Astrocyte (in vitro differentiated cells and primary cell): Measurements from ENCODE around the gene SMARCA4. TPM values are rescaled to one million over a fixed set of nuclear protein-coding genes. Genes with fewer than 3 reads are reported as not detected.

Experiments
- DNase-seq: peaks from one replicate; pipeline ENCODE4 v3.0.0-alpha.2; 2010; ENCODE audit warnings: low read depth
- FAIRE-seq: peaks from 2 replicates; lab custom pipeline; 2011; peaks lifted over from hg19 to GRCh38; lab: Jason Lieb, UNC
- H2AFZ ChIP-seq: 2 replicates; pipeline ENCODE4 v1.6.0; 2012; ENCODE audit warnings: low read depth, low read length, inconsistent platforms
- H3K27ac ChIP-seq: 2 replicates; pipeline ENCODE4 v1.5.1; 2011; ENCODE audit warnings: low read depth, low read length, inconsistent platforms
- H3K27me3 ChIP-seq: 2 replicates; pipeline ENCODE4 v1.6.0; 2011; ENCODE audit warnings: low read length, inconsistent platforms; ENCODE audit not compliant: insufficient read depth
- H3K36me3 ChIP-seq: 2 replicates; pipeline ENCODE4 v1.5.1; 2011; ENCODE audit warnings: low read length, inconsistent platforms; ENCODE audit not compliant: insufficient read depth
- H3K4me1 ChIP-seq: 2 replicates; pipeline ENCODE4 v1.5.1; 2011; ENCODE audit warnings: low read length, inconsistent platforms; ENCODE audit not compliant: insufficient read depth
- H3K4me2 ChIP-seq: 2 replicates; pipeline ENCODE4 v1.6.0; 2012; ENCODE audit warnings: low read length, inconsistent platforms
- H3K4me3 ChIP-seq: 2 replicates; pipeline ENCODE4 v1.5.1; 2011; ENCODE audit warnings: low read depth, mild to moderate bottlenecking, low read length, inconsistent platforms; ENCODE audit not compliant: insufficient read depth
- H3K79me2 ChIP-seq: 2 replicates; pipeline ENCODE4 v1.6.0; 2012; ENCODE audit warnings: mild to moderate bottlenecking, low read length, inconsistent platforms; ENCODE audit not compliant: insufficient read depth
- H3K9ac ChIP-seq: 2 replicates; pipeline ENCODE4 v1.6.0; 2012; ENCODE audit warnings: mild to moderate bottlenecking, low read length, inconsistent platforms
- H3K9me3 ChIP-seq: 2 replicates; pipeline ENCODE4 v1.5.1; 2012; ENCODE audit warnings: low read depth, mild to moderate bottlenecking, low read length, inconsistent platforms; ENCODE audit not compliant: insufficient read depth
- H4K20me1 ChIP-seq: 2 replicates; pipeline ENCODE4 v1.6.0; 2012; ENCODE audit warnings: low read length, inconsistent platforms; ENCODE audit not compliant: insufficient read depth
- H3K27ac Mint-ChIP-seq: one replicate; pipeline ENCODE4 v1.8.0; 2021; ENCODE audit warnings: mild to moderate bottlenecking, mixed read lengths; ENCODE audit not compliant: unreplicated experiment
- H3K27me3 Mint-ChIP-seq: one replicate; pipeline ENCODE4 v1.8.0; 2021; ENCODE audit warnings: low read depth, mixed read lengths; ENCODE audit not compliant: unreplicated experiment
- H3K36me3 Mint-ChIP-seq: one replicate; pipeline ENCODE4 v1.8.0; 2021; ENCODE audit warnings: low read depth, mixed read lengths; ENCODE audit not compliant: unreplicated experiment
- H3K4me1 Mint-ChIP-seq: one replicate; pipeline ENCODE4 v1.8.0; 2021; ENCODE audit warnings: low read depth, mixed read lengths; ENCODE audit not compliant: unreplicated experiment
- H3K4me3 Mint-ChIP-seq: one replicate; pipeline ENCODE4 v1.8.0; 2021; ENCODE audit warnings: mild to moderate bottlenecking, moderate library complexity, mixed read lengths; ENCODE audit not compliant: unreplicated experiment
- H3K9me3 Mint-ChIP-seq: one replicate; pipeline ENCODE4 v1.8.0; 2021; ENCODE audit warnings: mild to moderate bottlenecking, mixed read lengths; ENCODE audit not compliant: unreplicated experiment
- CTCF ChIP-seq: IDR thresholded peaks from 2 replicates; pipeline ENCODE4 v1.5.1; 2011; ENCODE audit warnings: low read depth, mild to moderate bottlenecking, inconsistent platforms, low read length, moderate library complexity; ENCODE audit not compliant: insufficient read depth
- EZH2 ChIP-seq: IDR thresholded peaks from 2 replicates; pipeline ENCODE4 v1.6.1; 2012; ENCODE audit warnings: mild to moderate bottlenecking, low read length, inconsistent platforms; ENCODE audit not compliant: insufficient read depth
- total RNA-seq: library from RNA; stranded (reverse); gene quantifications from 2 replicates; pipeline ENCODE4 v1.2.1, GENCODE V29; 2021

Gene SMARCA4
- total RNA-seq, 1 donor from 2014 or later: 159 TPM

GRCh38 chr19:10922638-10923014 is 38.2 kb upstream of the SMARCA4 start:
- no peak for FAIRE-seq
- H3K79me2 ChIP-seq: peaks cover 14% of the 10 kb centered on the region
- H3K36me3 Mint-ChIP-seq: peaks cover 4% of the 10 kb centered on the region
- H3K9me3 ChIP-seq: no peaks in the 10 kb centered on the region
- no peak for DNase-seq
- peaks cover 13% of the 10 kb centered on the region for H3K36me3 ChIP-seq
- no peaks in the 10 kb centered on the region for H3K27me3 Mint-ChIP-seq
- H3K4me1 ChIP-seq: peaks cover 4% of the 10 kb centered on the region
- H3K9ac ChIP-seq: no peak overlapping the region
- H3K27ac ChIP-seq: no peak overlapping the region
- H3K27me3 ChIP-seq: no peaks in the 10 kb centered on the region
- no peak overlapping the region for H3K4me3 ChIP-seq
- H3K4me1 Mint-ChIP-seq: peaks cover 8% of the 10 kb centered on the region
- no peak for TF ChIP-seq CTCF
- TF ChIP-seq EZH2: no peak
- H3K4me2 ChIP-seq: no peak overlapping the region
- no peak overlapping the region for H3K27ac Mint-ChIP-seq
- H3K9me3 Mint-ChIP-seq: no peaks in the 10 kb centered on the region
- peaks cover 28% of the 10 kb centered on the region for H4K20me1 ChIP-seq
- no peak overlapping the region for H2AFZ ChIP-seq
- no peak overlapping the region for H3K4me3 Mint-ChIP-seq

- Mint-ChIP-seq H3K4me1 (peaks cover 8% of the 10 kb centered on the region), H3K36me3 (peaks cover 4% of the 10 kb centered on the region), H3K9me3 (no peaks in the 10 kb centered on the region), H3K27ac (no peak overlapping the region), H3K4me3 (no peak overlapping the region), H3K27me3 (no peaks in the 10 kb centered on the region)
- Histone ChIP-seq H3K36me3 (peaks cover 13% of the 10 kb centered on the region), H3K27ac (no peak overlapping the region), H3K79me2 (peaks cover 22% of the 10 kb centered on the region), H3K27me3 (no peaks in the 10 kb centered on the region), H3K9ac (no peak overlapping the region), H3K4me3 (no peak overlapping the region), H2AFZ (no peak overlapping the region), H3K9me3 (no peaks in the 10 kb centered on the region), H4K20me1 (peaks cover 28% of the 10 kb centered on the region), H3K4me1 (peaks cover 8% of the 10 kb centered on the region), H3K4me2 (no peak overlapping the region)
- DNase-seq (no peak), FAIRE-seq (no peak)
- TF ChIP-seq EZH2 (no peak), CTCF (no peak)
These were observed 37.3 kb upstream of the SMARCA4 start for GRCh38 chr19:10923260-10924112.

GRCh38 chr19:10924597-10924996 is 36.2 kb upstream of the SMARCA4 start:
- Histone ChIP-seq H3K36me3 (peaks cover 6% of the 10 kb centered on the region), H3K4me2 (no peak overlapping the region), H3K27ac (no peak overlapping the region), H3K27me3 (no peaks in the 10 kb centered on the region), H4K20me1 (peaks cover 29% of the 10 kb centered on the region), H3K9me3 (no peaks in the 10 kb centered on the region), H3K9ac (no peak overlapping the region), H3K4me3 (no peak overlapping the region), H3K79me2 (peaks cover 30% of the 10 kb centered on the region), H2AFZ (no peak overlapping the region), H3K4me1 (peaks cover 13% of the 10 kb centered on the region)
- Mint-ChIP-seq H3K27me3 (no peaks in the 10 kb centered on the region), H3K4me3 (no peak overlapping the region), H3K27ac (peak overlapping the region; percentile 47), H3K9me3 (no peaks in the 10 kb centered on the region), H3K4me1 (peaks cover 8% of the 10 kb centered on the region), H3K36me3 (peaks cover 4% of the 10 kb centered on the region)
- DNase-seq (no peak), FAIRE-seq (no peak)
- TF ChIP-seq CTCF (no peak), EZH2 (no peak)
